NCI-H1105 (cell line): Measurements from ENCODE around the gene GDPGP1.

Experiments used
- DNase-seq: peaks from one replicate; lab custom pipeline; 2025; lab: John Stamatoyannopoulos, UW

The GDPGP1 gene

DNA sequence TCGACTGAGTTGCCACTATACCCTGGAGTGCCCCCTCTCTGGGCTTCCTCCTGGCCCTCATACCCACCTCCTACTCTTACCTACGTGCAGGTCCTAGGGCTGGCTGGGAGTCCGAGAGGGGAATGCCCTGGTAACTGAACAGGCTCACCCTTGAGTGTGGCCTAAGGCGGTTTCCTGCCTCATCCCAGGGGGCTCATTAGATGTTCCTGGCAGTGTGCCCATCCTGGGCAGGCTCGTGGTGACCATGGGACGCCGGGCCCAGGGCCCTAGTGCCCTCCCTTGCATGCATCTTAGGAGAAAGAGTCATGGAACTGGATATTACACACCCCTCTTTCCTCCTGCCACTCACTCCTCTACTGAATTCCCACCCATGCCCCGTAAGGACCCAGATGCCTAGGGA, 30.1 kb upstream of the GDPGP1 start:
- no peak for DNase-seq

DNA sequence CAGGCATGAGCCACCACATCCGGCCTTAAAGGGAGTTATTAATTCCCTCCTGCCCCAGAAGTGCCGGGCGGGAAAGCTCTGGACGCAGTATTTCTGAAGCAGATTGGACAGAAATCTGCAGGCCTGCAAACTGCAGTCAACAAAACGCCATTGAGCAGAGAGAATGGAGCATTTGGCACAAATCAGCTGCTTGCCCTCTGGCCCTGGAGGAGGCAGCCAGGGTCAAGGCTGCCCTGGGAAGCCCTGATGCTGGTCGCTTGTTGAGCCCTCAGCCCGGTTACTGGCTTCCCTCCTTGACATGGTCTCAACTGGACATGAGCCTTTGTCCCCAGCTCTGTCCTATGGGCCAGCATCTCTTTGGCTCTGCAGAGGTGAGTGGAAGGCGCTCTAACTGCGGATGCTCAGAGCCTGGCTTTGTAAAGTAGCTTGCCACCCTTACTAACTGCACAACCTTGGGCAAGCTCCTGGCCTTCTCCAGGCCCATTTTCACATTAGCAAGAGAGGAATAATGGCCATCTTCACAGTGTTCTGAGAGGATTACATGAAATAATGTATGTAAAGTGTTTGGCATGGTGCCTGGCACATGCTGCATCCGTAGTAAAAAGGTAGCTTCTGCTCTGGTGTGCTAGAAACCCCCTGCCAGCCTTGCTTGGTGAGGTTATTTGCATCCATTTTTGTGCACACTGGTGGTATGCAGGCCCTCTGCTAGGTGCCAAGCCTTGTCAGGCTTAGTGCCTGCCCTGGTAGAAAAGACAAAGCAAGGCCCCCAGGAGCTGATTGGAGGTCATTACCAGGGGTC, 28.8 kb upstream of the GDPGP1 start:
- DNase-seq: no peak

DNA sequence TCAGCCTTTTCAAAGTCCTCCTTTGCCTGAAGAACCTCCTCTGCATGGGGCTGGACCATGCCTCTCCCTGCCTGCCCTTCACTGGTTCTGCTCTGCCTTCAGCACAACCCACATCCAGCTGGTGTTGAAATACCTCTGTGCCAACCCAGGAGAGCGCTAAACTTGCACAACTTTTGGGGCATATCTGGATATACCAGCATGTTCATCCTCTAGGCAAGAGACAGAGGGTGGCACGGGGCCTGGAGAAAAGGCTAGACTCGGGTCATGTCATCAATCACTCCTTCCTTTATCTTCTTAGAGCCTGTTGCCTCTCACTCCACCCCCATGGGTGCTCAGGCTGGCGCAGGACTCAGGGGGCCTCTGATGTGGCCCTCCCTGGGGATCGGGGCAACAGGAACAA, 28.1 kb upstream of the GDPGP1 start:
- DNase-seq: no peak

DNA sequence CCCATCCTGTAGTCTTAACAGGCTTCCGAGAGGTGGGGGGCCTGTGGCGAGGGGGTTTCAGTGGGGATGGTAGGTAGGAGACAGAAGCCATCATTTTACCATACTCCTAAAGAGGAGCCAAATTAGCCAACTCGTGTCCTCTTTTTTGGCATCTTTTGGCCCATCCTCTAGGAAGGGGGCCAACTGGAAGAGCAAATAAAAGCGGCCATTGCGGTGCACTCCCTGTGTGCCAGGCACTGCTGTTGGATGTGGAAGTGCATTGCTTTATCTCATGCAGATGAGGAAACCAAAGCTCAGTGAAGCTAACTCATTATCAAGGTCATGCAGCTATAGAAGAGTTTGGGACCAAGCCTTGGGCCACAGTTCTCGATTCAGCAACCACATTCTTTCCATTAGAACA, 26.8 kb upstream of the GDPGP1 start:
- no peak for DNase-seq

DNA sequence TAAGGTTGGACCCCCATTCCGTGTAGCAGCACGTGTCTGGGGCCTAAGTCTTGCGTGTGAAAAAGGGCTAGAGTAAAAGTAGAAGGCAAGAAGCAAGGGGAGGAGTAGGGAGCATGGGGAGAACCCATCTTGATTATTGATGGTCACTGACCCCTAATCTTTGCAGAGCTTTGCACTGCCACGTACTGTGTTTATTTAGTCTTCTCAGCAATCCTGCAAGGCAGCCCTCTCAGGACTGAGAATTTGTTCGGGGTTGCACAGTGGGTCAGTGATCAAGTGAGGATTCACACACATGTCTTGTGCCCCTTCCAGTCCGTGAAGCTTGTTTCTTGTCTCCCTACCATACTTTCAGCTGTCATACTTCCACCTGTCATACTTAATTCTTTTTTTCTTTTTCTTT, 25.7 kb upstream of the GDPGP1 start:
- no peak for DNase-seq

DNA sequence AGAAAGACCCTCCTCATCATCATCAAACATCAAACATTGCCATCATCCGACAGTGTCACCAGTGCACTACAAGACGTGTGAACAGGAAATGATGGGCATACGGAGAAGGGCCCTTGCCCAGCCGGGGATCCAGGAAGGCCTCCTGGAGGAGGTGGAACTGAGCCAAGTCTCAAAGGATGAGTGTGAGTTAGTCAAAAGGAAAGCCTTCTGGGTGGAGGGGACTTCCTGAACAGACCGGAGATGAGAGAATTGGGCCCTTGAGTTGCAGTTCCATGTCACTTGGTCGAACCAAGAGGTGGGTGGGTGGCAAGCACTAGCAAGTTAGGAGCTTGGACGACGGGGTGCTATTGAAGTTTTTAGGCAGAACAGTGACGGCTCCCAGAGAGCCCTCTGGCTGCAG, 24.4 kb upstream of the GDPGP1 start:
- DNase-seq: no peak

DNA sequence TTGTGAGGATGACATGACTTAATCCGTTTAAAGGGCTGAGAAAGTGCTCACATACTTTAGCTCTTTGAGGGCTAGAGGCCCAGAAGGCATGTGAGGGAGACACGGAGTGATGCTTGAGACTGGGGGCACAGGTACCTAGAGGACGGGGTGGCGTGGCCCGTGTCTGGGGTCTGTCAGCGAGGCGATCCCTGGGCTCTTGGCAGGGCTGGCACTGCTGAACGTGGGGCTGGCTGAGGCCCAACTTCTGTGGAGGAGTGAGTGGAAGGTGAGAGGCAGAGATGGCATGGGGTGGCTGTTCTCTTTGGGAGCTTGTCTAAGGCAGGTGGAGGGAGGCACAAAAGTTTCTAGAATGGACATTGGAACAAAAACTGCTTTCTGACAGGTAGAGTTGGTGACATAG, 23.4 kb upstream of the GDPGP1 start:
- no peak for DNase-seq

DNA sequence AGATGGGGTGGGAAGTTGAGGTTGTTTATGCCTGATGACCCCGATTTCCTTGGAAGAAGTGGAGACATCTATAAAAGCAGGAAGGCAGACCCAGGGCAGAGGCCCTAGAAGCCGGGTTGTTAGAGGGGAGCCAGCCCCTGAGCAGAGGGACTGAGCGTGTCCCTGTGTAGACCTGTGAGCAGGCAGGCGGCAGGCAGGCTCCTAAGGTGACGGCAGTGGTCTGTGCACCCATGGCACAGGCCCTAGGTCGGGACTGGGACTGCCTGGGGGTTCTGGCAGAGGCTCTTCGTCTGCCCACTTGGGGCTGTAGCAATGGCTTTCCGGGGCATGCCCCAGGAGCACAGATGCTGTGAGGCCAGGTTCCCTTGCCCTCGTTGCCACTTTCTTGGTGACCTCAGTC, 23.0 kb upstream of the GDPGP1 start:
- DNase-seq: no peak

DNA sequence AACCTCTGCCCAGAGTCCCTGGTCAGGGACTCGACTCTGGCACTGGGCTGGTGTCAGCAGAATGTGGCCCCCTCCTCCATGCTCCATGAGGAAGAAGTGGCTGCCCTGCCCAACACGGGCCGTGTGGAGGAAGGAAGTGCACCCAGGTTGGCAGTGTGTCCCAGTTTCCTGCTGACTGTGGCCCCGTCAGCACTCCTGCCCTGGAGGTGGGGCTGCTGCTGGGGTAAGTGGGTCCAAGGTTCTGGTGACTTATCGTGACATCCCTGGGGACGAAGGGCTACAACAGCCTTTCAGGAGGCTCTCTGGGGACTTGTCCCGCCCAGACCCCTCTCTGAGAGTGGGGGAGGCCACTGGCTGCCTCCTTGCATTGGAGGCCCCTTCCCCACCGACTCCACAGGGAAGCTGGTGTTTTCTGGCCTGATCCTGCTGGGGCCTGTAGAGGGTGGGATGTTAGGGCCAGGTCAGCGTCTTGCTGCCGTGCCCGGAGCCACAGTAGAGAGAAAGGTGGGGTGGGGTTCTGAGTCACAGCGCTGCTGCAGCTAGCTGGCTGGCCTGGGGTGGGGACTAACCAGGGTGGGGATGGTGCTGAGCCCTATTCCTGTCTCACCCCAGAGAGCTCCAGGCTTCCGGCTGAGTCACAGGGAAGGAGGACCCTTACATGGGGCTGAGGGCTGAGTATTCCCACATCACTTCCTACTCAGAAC, 22.4 kb upstream of the GDPGP1 start:
- DNase-seq: no peak

DNA sequence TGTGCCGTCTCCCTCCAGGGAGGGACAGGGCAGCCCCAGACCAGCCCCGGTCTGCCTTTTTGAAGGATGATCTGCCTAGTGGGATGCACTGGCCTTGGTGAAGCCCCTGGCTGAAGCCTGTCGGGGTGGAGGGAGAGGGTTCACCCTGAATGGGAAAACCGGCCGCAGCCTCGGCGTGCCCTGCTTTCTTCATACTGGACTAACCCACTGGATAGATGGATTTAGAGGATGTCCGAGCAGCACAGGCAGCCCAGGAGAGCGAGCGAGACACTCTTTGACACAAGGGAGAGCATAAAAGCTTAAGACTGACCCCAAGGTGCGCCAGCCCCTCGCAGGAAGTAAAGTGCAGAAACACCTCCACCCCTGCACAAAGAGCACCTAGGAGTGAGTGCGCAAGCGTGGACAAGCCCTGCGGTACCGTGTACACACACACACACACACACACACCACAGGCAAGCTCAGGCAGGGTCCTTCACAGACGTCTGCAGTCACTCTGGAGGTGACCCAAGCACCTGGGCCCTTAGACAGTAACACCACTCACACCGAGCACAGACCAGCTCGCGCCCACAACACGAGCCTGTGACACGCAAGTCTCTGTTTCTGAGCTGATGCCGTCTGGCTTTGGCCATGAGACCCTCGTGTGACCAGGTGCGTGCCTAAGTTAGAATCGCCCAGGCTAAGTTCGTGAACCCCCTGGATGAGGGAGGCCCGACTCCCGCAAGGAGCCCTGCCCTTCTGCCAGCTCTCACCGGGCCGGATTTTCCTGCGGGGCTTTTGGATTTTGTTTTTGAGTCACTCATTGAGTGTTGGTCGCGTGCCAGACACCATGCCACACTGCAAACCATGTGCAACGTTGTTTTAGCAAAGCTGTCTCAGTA, 21.5 kb upstream of the GDPGP1 start:
- DNase-seq: no peak

DNA sequence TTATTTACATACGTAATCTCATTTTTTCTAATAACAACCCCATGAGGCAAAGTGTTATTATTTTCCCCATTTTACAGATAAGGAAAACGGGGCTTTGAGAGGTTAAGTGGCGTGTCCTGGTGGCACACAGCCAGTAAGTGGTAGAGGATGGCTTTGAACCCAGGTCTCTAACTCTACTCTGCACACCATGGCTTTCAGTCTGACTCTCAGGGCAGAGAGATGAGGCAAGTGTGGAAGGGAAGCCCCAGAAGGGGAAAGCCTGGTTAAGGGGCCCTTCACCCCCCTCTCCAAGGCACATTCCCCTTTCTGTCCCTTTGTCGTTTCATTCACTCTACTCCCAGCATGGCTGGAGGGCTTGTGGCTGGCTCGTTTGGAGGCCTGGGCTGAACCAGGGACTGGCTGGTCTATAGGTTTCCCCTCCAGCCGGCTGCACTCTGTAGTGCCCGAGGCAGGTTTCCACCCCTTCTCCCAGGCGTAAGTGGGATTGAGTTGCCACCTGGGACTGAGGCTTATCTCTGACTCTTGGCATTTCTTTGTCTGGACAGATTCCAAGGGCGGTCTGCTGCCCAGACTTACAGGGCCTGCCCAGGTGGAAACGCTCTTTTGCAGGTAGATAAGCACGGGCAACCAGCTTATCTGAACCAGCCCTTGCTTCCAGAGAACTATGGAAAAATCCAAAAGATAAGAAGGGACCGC, 20.7 kb upstream of the GDPGP1 start:
- no peak for DNase-seq

DNA sequence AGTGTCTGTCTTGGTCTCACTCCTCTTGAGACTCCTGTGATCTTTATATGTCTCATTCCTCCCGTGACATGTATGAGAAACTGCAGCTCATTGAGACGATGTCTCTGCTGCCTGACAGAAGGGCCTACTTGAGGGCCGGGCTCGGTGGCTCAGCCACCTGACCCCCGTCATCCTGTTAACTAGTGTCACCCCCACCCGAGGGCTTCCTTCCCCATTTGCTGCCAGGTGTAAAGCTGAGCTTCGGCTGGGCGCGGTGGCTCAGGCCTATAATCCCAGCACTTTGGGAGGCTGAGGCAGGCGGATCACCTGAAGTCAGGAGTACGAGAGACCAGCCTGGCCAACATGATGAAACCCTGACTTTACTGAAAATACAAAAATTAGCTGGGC, 20.2 kb upstream of the GDPGP1 start:
- no peak for DNase-seq

DNA sequence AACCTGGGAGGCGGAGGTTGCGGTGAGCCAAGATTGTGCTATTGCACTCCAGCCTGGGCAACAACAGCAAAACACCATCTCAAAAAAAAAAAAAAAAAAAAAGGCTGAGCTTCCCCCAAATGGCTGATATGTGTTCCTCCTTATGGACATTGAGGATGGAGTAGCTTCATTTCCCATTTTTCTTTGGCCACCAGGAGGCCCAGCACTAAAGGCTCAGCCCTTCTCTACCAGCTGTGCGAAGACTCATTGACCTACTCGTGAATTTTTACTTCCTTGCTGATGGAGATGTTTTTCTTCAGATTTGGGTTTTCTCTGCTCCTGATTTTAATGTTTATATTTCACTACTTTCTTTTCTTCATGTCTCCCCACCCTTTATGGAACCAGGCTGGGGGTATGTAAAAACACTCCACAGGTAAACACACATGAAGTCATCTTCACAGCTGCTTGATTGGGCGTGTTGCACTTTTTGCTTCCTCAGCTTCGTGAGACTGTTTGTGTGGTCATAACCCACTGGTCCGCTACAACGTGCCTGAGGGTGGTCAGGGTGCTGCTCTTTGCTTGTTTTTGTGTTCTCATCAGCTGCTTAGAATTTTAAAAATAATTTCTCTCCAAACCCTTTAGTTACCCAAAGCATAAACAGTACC, 19.3 kb upstream of the GDPGP1 start:
- no peak for DNase-seq

DNA sequence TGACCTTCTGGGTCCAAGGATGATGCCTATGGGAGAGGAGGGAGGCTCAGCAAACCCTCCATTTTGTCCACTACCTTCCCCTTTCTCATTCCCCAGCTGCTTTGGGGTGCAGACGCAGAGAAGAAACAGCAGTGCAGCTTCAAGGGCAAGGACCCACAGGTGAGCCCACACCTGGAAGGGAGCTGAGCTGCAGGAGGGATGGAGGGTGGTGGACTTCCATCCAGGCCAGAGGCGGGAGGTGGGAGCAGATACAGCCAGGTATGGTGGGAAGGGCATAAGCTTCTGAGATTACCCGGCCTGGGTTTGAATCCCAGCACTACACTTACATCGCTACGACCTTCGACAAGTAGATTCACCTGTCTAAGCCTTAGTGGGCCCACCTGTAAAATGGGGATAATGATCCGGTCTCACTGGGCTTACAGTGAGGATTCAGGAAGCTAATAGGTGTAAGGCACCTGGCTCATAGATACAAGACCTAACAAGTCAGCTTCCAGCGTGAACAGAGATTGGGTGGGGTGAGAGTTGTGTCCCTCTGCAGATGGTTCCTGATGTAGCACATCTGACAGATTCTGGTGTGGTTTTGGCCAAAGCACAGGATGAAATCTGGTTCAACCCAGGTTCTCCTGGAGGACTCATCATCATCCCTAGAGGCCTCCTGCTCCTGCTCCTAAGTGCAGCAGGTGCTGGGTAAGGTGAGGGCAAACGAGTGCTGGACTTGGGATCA, 16.2 kb upstream of the GDPGP1 start:
- DNase-seq: no peak

DNA sequence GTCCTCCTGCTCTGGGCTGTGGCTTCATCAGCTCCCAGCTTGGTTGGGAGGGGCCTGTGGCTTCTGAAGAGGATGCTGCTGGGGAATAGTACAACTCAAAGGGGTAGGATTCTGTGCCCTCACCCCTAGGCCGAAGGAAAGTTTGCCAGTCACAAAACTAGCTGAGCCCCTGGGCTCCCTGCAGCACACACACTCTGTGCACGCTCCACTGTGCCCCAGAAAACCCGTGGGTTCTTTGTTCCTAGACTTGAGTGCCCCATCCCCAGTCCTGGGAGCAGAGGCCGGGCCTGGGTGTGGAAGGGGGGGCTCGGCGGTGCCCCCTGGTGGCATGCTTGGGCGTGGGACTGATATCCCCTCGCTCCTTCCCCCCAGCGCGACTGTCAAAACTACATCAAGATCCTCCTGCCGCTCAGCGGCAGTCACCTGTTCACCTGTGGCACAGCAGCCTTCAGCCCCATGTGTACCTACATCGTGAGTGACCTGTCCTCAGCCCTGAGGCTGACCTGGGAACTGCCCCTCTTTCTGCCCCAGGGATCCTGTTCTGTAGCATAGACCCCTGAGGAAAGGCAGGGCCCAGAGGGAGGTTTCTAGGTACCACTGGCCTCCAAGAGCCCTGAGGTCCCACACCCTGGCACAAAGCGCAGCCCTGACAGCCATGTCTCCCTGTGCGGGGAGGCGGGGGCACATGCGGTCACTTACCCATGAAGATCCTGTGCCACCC, 14.4 kb upstream of the GDPGP1 start:
- no peak for DNase-seq

DNA sequence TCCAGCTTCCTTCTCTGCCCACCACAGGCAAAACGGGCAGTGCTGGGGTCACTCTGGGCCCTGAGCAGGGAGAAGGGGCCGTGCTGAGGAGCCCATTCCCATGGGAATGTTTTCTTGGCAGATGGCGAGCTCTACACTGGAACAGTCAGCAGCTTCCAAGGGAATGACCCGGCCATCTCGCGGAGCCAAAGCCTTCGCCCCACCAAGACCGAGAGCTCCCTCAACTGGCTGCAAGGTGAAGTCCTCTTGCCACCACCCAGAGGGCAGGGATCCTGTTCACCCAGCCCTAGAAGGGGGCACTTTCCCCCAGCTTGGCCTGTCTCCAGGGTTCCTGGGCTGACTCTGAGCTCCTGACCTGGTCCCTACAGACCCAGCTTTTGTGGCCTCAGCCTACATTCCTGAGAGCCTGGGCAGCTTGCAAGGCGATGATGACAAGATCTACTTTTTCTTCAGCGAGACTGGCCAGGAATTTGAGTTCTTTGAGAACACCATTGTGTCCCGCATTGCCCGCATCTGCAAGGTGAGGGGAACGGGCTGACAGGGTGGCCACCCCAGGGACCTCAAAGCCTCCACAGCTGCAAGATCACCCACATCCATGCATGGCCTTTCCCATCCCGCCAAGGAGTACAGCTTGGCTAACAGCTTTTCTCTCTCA, 12.6 kb upstream of the GDPGP1 start:
- no peak for DNase-seq

DNA sequence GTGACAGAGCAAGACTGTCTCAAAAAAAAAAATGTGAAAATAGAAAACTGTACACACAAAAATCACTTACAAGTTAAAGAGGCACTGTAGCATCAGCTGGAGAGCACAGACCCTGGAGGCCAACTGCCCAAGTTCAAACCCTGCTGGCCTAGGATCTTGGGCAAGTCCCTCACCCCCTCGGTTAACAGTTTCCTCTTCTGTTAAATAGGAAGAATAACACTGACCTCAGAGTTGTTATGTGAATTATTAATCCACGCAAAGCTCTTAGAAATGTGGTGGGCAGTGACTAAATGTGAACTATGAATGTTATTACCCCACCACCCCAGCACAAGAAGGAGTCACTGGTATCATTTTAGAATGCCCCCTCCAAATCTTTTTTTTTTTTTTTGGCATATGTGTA, 11.5 kb upstream of the GDPGP1 start:
- no peak for DNase-seq

DNA sequence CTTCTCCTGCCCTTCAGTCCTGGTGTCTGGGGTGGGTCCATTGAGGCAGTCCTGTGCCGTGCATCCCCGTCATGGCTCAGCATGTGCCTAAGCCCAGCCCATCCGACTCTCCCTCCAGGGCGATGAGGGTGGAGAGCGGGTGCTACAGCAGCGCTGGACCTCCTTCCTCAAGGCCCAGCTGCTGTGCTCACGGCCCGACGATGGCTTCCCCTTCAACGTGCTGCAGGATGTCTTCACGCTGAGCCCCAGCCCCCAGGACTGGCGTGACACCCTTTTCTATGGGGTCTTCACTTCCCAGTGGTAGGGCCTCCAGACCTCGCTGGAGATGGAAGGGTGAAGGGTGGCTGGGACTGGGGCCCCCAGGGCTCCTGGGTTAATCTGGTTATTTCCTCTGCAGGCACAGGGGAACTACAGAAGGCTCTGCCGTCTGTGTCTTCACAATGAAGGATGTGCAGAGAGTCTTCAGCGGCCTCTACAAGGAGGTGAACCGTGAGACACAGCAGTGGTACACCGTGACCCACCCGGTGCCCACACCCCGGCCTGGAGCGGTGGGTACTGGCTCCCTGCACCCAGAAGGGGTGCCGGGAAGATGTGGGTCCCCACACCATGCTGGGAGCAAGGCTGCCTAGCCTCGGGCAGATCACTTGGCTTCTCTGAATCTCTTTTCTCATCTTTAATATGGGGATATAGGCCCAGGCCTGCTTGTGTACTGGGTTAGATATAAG, 10.4 kb upstream of the GDPGP1 start:
- no peak for DNase-seq

DNA sequence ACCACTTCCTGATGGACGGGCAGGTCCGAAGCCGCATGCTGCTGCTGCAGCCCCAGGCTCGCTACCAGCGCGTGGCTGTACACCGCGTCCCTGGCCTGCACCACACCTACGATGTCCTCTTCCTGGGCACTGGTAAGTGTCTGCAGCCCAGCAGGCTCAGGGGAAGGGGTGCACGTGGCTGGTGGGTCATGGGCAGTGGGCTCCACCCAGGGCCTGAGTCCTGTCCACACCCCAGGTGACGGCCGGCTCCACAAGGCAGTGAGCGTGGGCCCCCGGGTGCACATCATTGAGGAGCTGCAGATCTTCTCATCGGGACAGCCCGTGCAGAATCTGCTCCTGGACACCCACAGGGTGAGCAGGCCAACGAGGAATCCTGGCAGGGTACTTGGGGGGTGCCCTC, 9.0 kb upstream of the GDPGP1 start:
- no peak for DNase-seq
